OCI-LY7 (cell line): Measurements from ENCODE around the gene DCST2. TPM values are rescaled to one million over a fixed set of nuclear protein-coding genes. Genes with fewer than 3 reads are reported as not detected.

Experiments used
- BruUV-seq: library from RNA; stranded (reverse); fragments of 400-500 nt; replicated peaks from 2 replicates; lab custom pipeline; 2021; lab: Mats Ljungman, UMichigan
- CTCF ChIA-PET: fragments of 300-600 bp; sonication (Branson Sonifier 250); formaldehyde crosslinking; loops from one replicate; lab custom pipeline; 2022; ENCODE audit warnings: antibody characterized with exemption; ENCODE audit not compliant: unreplicated experiment; lab: Charles Lee
- POLR2A ChIA-PET: fragments of 300-600 bp; sonication (Branson Sonifier 250); formaldehyde crosslinking; loops from one replicate; lab custom pipeline; 2022; ENCODE audit warnings: antibody characterized with exemption; lab: Charles Lee
- DNase-seq: peaks from one replicate; pipeline ENCODE4 v3.0.0-alpha.2; 2015; ENCODE audit warnings: low spot score
- H2AFZ ChIP-seq: fragments of 200-600 bp; sonication (generic), shearing (Covaris generic); 2 replicates; pipeline ENCODE4 v1.6.1; 2014; ENCODE audit warnings: mild to moderate bottlenecking, antibody characterized with exemption, low read length, moderate library complexity
- H3K27ac ChIP-seq: fragments of 200-600 bp; sonication (generic); 2 replicates; pipeline ENCODE4 v1.5.1; 2014; ENCODE audit warnings: mixed run types, low read depth, mild to moderate bottlenecking, moderate library complexity, low read length, inconsistent platforms; ENCODE audit not compliant: poor library complexity, severe bottlenecking
- H3K36me3 ChIP-seq: fragments of 200-600 bp; sonication (generic); 2 replicates; pipeline ENCODE4 v1.6.1; 2014; ENCODE audit warnings: mild to moderate bottlenecking, antibody characterized with exemption, low read length, moderate library complexity, mixed read lengths; ENCODE audit not compliant: insufficient read depth
- H3K4me1 ChIP-seq: fragments of 200-600 bp; sonication (generic); 2 replicates; pipeline ENCODE4 v1.5.1; 2014; ENCODE audit warnings: mild to moderate bottlenecking, low read length; ENCODE audit not compliant: insufficient read depth, poor library complexity, severe bottlenecking
- H3K4me2 ChIP-seq: fragments of 200-600 bp; sonication (generic); 2 replicates; pipeline ENCODE4 v1.6.1; 2014; ENCODE audit warnings: mild to moderate bottlenecking, low read length
- H3K4me3 ChIP-seq: fragments of 200-600 bp; sonication (generic); 2 replicates; pipeline ENCODE4 v1.5.1; 2014; ENCODE audit warnings: mild to moderate bottlenecking, low read depth, low read length; ENCODE audit not compliant: poor library complexity, severe bottlenecking
- H3K79me2 ChIP-seq: fragments of 200-600 bp; sonication (generic); 2 replicates; pipeline ENCODE4 v1.6.1; 2016; ENCODE audit warnings: low read depth, mild to moderate bottlenecking, low read length, moderate library complexity, mixed read lengths; ENCODE audit not compliant: insufficient read depth
- H3K9me2 ChIP-seq: fragments of 200-600 bp; sonication (generic); 2 replicates; pipeline ENCODE4 v1.6.1; 2016; ENCODE audit warnings: mild to moderate bottlenecking, low read length, mixed read lengths; ENCODE audit not compliant: insufficient read depth
- H3K9me3 ChIP-seq: fragments of 200-600 bp; sonication (generic); 2 replicates; pipeline ENCODE4 v1.6.1; 2014; ENCODE audit warnings: mild to moderate bottlenecking, mixed run types, low read length, mixed read lengths
- H4K20me1 ChIP-seq: fragments of 200-600 bp; sonication (generic); 2 replicates; pipeline ENCODE4 v1.6.1; 2014; ENCODE audit warnings: mild to moderate bottlenecking, antibody characterized with exemption, low read length, moderate library complexity, mixed read lengths; ENCODE audit not compliant: insufficient read depth
- CTCF ChIP-seq: fragments of 200-600 bp; sonication (generic); conservative IDR thresholded peaks from 2 replicates; pipeline ENCODE4 v1.5.1; 2014; ENCODE audit warnings: mild to moderate bottlenecking, antibody characterized with exemption, low read length, moderate library complexity, mixed read lengths
- EZH2phosphoT487 ChIP-seq: fragments of 200-600 bp; sonication (generic); IDR thresholded peaks from 2 replicates; pipeline ENCODE4 v1.6.1; 2018; ENCODE audit warnings: low read depth, borderline replicate concordance, mild to moderate bottlenecking, mixed run types, antibody characterized with exemption, low read length, moderate library complexity, mixed read lengths
- intact Hi-C: fragments of 100-400 bp; cut with micrococcal nuclease; formaldehyde crosslinking; loops from one replicate; pipeline ENCODE4 v1.10.0; 2022; ENCODE audit not compliant: unreplicated experiment
- total RNA-seq, 2 experiments: library from RNA; depleted of rRNA in 1 of 2; stranded (reverse); fragments of >200 nt in 1 of 2; shearing (Covaris generic) in 1 of 2; gene quantifications; 2 replicates each; pipeline ENCODE4 v1.2.3, GENCODE V29; 2014 to 2022

The DCST2 gene
- total RNA-seq, 2 experiments from 2014 or later, result 0.85 to 2.0 TPM

- Histone ChIP-seq H4K20me1 (no peaks in the 10 kb centered on the region), H3K4me1 (peaks cover 61% of the 10 kb centered on the region), H3K79me2 (no peaks in the 10 kb centered on the region), H3K4me3 (no peak overlapping the region), H3K4me2 (peak overlapping the region; percentile 64), H3K27ac (peak overlapping the region; percentile 22), H2AFZ (no peak overlapping the region), H3K9me3 (no peaks in the 10 kb centered on the region), H3K36me3 (peaks cover 17% of the 10 kb centered on the region; the same call in 1 of the 2 replicates), H3K9me2 (no peaks in the 10 kb centered on the region)
- no TSS peak for BruUV-seq
- no peak for TF ChIP-seq EZH2phosphoT487
- CTCF ChIA-PET, result no interaction called here
- POLR2A ChIA-PET, result interaction anchor here (0.6 to 0.7 kb wide), 2 partner anchors 13 to 1246 kb away, joined by 3 to 8 read pairs; no protein-coding TSS in a partner anchor
- no peak for DNase-seq
- intact Hi-C loops, result no loop called here
These were observed 38.1 kb upstream of the DCST2 start for GRCh38 chr1:155071701-155072100.

- Histone ChIP-seq H3K36me3 (peaks cover 17% of the 10 kb centered on the region; the same call in 1 of the 2 replicates), H3K79me2 (no peaks in the 10 kb centered on the region), H3K4me2 (peak overlapping the region; percentile 64), H3K4me3 (no peak overlapping the region), H3K9me2 (no peaks in the 10 kb centered on the region), H3K27ac (peak overlapping the region; percentile 22), H3K4me1 (peaks cover 56% of the 10 kb centered on the region), H4K20me1 (no peaks in the 10 kb centered on the region), H3K9me3 (no peaks in the 10 kb centered on the region), H2AFZ (no peak overlapping the region)
- TF ChIP-seq EZH2phosphoT487 (no peak), CTCF (peak; percentile 69)
- intact Hi-C loops, result no loop called here
- BruUV-seq, result no TSS peak
- POLR2A ChIA-PET, result no interaction called here
- CTCF ChIA-PET, result interaction anchor here (0.5 to 0.6 kb wide), 2 partner anchors 20 to 123 kb away, joined by 3 read pairs; partner anchors contain the start of gene ADAM15
- DNase-seq, result peak; percentile 87
These were observed 37.4 kb upstream of the DCST2 start for GRCh38 chr1:155070721-155071569.

GRCh38 chr1:155070158-155070621, 36.6 kb upstream of the DCST2 start:
- no peak overlapping the region for H3K27ac ChIP-seq
- CTCF ChIA-PET, result interaction anchor here (0.5 to 0.7 kb wide), 3 partner anchors 15 to 124 kb away, joined by 3 read pairs; partner anchors contain the start of gene ADAM15
- intact Hi-C loops, result no loop called here

More at GRCh38 chr1:155070158-155070621, 36.6 kb upstream of the DCST2 start:
- H3K79me2 ChIP-seq, result no peaks in the 10 kb centered on the region
- POLR2A ChIA-PET, result interaction anchor here (0.6 kb wide), 1 partner anchor 535 kb away, joined by 3 read pairs; no protein-coding TSS in a partner anchor
- peaks cover 17% of the 10 kb centered on the region; the same call in 1 of the 2 replicates for H3K36me3 ChIP-seq
- DNase-seq, result no peak
- peaks cover 53% of the 10 kb centered on the region for H3K4me1 ChIP-seq
- BruUV-seq, result no TSS peak
- no peaks in the 10 kb centered on the region for H3K9me2 ChIP-seq
- TF ChIP-seq CTCF (no peak), EZH2phosphoT487 (no peak)
- no peaks in the 10 kb centered on the region for H3K9me3 ChIP-seq
- H3K4me3 ChIP-seq, result no peak overlapping the region
- H4K20me1 ChIP-seq, result no peaks in the 10 kb centered on the region
- H3K4me2 ChIP-seq, result peak overlapping the region; percentile 64
- no peak overlapping the region for H2AFZ ChIP-seq
